Prostate gland (tissue), 2 donors: ENCODE measurements around the gene XPOT. TPM values are rescaled to one million over a fixed set of nuclear protein-coding genes. Genes with fewer than 3 reads are reported as not detected.

ENCODE experiments used
- DNase-seq: peaks from one replicate; pipeline ENCODE4 v3.0.0-alpha.2; 2019; ENCODE audit warnings: low spot score
- H3K27ac ChIP-seq, 2 donors: fragments of 200-600 bp; sonication (generic); 2 replicates each; pipeline ENCODE4 v1.5.1; 2017 to 2019
- H3K27me3 ChIP-seq: fragments of 200-600 bp; sonication (generic); replicated peaks from 2 replicates; pipeline ENCODE4 v1.5.1; 2019; ENCODE audit not compliant: insufficient read depth
- H3K36me3 ChIP-seq, 2 donors: fragments of 200-600 bp; sonication (generic); 1 replicate in 1 of 2; 2 replicates in 1 of 2; pipeline versions ENCODE4 v1.5.1 to v1.8.1; 2017 to 2019
- H3K4me1 ChIP-seq: fragments of 200-600 bp; sonication (generic); replicated peaks from 2 replicates; pipeline ENCODE4 v1.5.1; 2019
- H3K4me3 ChIP-seq, 2 donors: fragments of 200-600 bp; sonication (generic); 2 replicates each; pipeline ENCODE4 v1.5.1; 2017 to 2019
- H3K9me3 ChIP-seq: fragments of 200-600 bp; sonication (generic); 2 replicates; pipeline ENCODE4 v1.5.1; 2017
- POLR2A ChIP-seq: fragments of 450-650 bp; IDR thresholded peaks from one replicate; pipeline ENCODE4 v1.6.1; 2016; ENCODE audit warnings: antibody characterized with exemption, mild to moderate bottlenecking
- POLR2AphosphoS5 ChIP-seq: sonication (generic); formaldehyde crosslinking; IDR thresholded peaks from one replicate; pipeline ENCODE4 v1.6.1; 2017; ENCODE audit warnings: antibody characterized with exemption
- whole genome bisulfite sequencing: methylation state at CpG from one replicate; pipeline ENCODE4 v1.1.5; 2018; 5-methylcytosine and 5-hydroxymethylcytosine counted together
- intact Hi-C: fragments of 100-400 bp; cut with DNase I; formaldehyde crosslinking; loops from one replicate; pipeline ENCODE4 v1.14.2; 2022
- total RNA-seq, 2 donors: library from RNA; depleted of rRNA; stranded (reverse); fragments of >200 nt; gene quantifications; one replicate each; pipeline ENCODE4 v1.1.0, GENCODE V29; 2016
- TF ChIP-seq, protein P1 (sequence below), 4 experiments: fragments of 200-600 bp in 2 of 4; fragments of 450-650 bp in 2 of 4; sonication (generic) in 2 of 4; IDR thresholded peaks; 1 replicate in 3 of 4; 2 replicates in 1 of 4; pipeline ENCODE4 v1.5.1; 2016 to 2019; ENCODE audit warnings: antibody characterized with exemption in 4 of 4, mild to moderate bottlenecking in 2 of 4, moderate library complexity in 2 of 4

The XPOT gene
- total RNA-seq, 2 donors from 2014 or later = 30.4 to 36.8 TPM

DNA sequence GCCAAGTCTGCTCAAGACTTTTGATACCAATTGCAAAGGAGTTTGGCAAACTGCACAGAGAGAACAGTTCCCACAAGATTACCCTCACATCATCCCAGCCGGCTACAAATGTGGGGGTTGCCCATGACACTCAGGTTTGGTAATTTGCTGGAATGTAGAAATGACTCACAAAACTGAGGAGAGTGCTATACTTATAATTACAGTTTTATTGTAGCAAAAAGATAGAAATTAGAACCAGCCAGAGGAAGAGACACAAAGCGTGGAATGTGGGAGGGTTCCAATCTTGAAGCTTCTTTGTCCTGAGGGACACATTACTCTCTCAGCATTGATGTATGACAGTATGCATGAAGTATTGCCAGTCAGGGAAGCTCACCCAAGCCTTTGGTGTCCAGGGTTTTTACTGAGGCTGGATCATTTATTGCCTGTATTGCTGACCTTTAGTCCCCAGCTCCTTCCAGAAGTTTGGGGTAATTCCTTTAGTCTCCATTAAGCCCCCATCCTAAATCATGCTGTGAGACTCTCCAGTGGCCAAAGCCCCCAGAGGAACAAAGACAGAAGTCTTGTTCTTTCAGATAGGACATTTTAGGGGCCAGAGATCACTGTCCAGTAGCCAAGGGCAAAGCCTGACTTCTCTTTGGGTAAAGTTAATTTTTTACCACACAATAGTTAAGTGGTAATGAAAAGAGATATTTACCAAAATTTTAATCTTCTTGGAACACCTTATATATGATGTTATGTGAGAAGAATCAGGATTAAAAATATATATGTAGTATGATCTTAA, 57.6 kb downstream of the XPOT start:
- intact Hi-C loops = no loop called here
- Histone ChIP-seq H3K27ac (no peak overlapping the region), H3K36me3 (no peaks in the 10 kb centered on the region), H3K9me3 (no peaks in the 10 kb centered on the region), H3K27me3 (no peaks in the 10 kb centered on the region), H3K4me3 (no peak overlapping the region), H3K4me1 (no peaks in the 10 kb centered on the region)
- 66% methylated on average over 2 of the region's 2 CpGs for WGBS
- no peak for TF ChIP-seq POLR2A
- TF ChIP-seq, protein P1, sequence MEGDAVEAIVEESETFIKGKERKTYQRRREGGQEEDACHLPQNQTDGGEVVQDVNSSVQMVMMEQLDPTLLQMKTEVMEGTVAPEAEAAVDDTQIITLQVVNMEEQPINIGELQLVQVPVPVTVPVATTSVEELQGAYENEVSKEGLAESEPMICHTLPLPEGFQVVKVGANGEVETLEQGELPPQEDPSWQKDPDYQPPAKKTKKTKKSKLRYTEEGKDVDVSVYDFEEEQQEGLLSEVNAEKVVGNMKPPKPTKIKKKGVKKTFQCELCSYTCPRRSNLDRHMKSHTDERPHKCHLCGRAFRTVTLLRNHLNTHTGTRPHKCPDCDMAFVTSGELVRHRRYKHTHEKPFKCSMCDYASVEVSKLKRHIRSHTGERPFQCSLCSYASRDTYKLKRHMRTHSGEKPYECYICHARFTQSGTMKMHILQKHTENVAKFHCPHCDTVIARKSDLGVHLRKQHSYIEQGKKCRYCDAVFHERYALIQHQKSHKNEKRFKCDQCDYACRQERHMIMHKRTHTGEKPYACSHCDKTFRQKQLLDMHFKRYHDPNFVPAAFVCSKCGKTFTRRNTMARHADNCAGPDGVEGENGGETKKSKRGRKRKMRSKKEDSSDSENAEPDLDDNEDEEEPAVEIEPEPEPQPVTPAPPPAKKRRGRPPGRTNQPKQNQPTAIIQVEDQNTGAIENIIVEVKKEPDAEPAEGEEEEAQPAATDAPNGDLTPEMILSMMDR (IDR thresholded peaks at IDR 0.05) = no peak
- no peak for TF ChIP-seq POLR2AphosphoS5
- DNase-seq = no peak

DNA sequence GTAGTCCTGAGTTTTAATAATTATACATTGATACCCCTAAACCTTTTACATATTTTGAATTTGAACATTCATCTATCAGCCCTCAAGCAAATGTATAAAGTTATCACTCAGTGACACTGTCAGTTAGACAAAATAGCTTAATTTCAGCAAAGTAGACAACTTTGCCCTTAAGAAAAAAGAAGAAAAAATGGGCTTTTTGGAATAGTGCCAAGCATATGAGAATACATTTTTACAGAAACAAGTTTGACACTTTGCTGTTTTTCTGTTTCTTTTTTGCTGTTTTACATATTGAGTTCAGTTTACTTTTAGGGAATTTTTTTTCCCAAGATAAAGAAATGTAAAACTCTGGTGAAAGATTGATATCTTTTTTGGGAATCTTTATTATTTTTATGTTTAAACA, 62.0 kb downstream of the XPOT start:
- H3K4me1 ChIP-seq = no peaks in the 10 kb centered on the region
- no peak overlapping the region for H3K4me3 ChIP-seq
- peaks cover 0 to 6% of the 10 kb centered on the region in 2 donors for H3K36me3 ChIP-seq
- intact Hi-C loops = no loop called here
- no peak for DNase-seq
- no peak overlapping the region for H3K27ac ChIP-seq
- TF ChIP-seq POLR2AphosphoS5 (no peak), POLR2A (no peak)
- TF ChIP-seq, protein P1 (IDR thresholded peaks at IDR 0.05) = no peak
- no peaks in the 10 kb centered on the region for H3K9me3 ChIP-seq
- H3K27me3 ChIP-seq = no peaks in the 10 kb centered on the region

- DNase-seq = no peak
- intact Hi-C loops = no loop called here
- Histone ChIP-seq H3K27me3 (no peaks in the 10 kb centered on the region), H3K27ac (no peak overlapping the region), H3K9me3 (no peaks in the 10 kb centered on the region), H3K36me3 (peaks cover 0 to 9% of the 10 kb centered on the region in 2 donors), H3K4me3 (no peak overlapping the region), H3K4me1 (no peaks in the 10 kb centered on the region)
- WGBS = 78% methylated on average over 5 of the region's 5 CpGs
- TF ChIP-seq POLR2AphosphoS5 (no peak), POLR2A (no peak)
- TF ChIP-seq, protein P1 (IDR thresholded peaks at IDR 0.05) = no peak
Observed at GRCh38 chr12:64468966-64469365, 64.8 kb downstream of the XPOT start.

DNA sequence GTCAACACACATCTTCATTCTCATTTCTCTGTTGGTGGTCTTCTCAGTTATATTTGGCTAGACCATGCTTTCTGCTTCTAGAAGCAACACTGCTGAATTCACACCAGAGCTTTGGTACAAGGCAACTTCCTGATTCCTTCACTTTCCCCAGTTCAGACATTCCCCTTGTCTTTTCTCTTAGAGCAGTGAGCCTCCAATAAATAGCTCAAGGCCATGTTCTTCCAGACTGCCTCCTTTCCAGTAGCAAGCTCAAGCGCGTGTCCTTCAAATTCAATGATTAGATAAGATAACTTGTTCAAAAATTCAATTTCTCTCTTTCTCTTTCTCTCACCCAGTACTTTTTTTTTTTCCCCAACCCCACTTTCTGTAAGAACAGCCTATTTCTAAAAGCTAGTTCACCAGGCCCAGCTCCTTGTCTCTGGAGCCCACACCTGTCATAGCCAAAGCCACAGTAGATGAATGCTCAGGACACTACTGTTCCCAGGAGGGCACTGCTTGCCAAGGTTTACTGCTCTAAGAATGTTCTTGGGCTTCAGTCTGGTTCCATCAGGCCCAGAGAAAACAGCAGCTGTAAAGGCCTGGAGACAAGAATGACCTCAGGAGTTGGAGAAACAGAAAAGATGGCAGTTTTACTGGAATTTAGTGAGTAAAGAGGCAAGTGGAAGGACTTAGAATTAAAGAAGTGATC, 65.4 kb downstream of the XPOT start:
- no peak for DNase-seq
- TF ChIP-seq, protein P1 (IDR thresholded peaks at IDR 0.05) = no peak
- TF ChIP-seq POLR2A (no peak), POLR2AphosphoS5 (no peak)
- Histone ChIP-seq H3K36me3 (peaks cover 0 to 12% of the 10 kb centered on the region in 2 donors), H3K27me3 (no peaks in the 10 kb centered on the region), H3K4me1 (no peaks in the 10 kb centered on the region), H3K4me3 (no peak overlapping the region), H3K9me3 (no peaks in the 10 kb centered on the region), H3K27ac (no peak overlapping the region)
- intact Hi-C loops = no loop called here
- 95% methylated on average over 2 of the region's 2 CpGs for WGBS

DNA sequence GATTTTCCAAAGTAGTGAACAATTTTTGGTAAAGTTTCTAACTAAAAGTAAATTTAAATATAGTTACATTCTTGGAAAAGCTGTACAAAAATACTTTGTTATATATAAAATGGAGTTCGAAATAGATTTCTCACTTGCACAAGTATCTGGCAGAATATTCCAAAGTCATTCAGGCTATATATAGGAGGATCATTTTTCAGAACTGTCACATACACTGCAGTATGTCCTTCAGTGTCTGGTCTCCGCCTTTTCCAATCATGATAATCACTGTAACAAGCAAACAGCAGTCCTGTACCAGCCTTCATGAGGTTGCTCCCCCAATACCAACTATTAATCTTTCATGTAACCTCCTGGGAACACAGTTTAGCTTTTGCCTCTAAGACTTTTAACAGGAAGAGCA, 66.3 kb downstream of the XPOT start:
- H3K9me3 ChIP-seq = no peaks in the 10 kb centered on the region
- H3K4me1 ChIP-seq = no peaks in the 10 kb centered on the region
- WGBS = 96% methylated on average over 2 of the region's 2 CpGs
- peaks cover 0 to 12% of the 10 kb centered on the region in 2 donors for H3K36me3 ChIP-seq
- DNase-seq = no peak
- intact Hi-C loops = no loop called here
- H3K27ac ChIP-seq = no peak overlapping the region
- TF ChIP-seq, protein P1 (IDR thresholded peaks at IDR 0.05) = no peak
- TF ChIP-seq POLR2A (no peak), POLR2AphosphoS5 (no peak)
- no peaks in the 10 kb centered on the region for H3K27me3 ChIP-seq
- no peak overlapping the region for H3K4me3 ChIP-seq
